Measurements from ENCODE around the gene DUSP11.
"Not testable (repeated sequence)": the region's sequence is repeated elsewhere in the genome, so short reads cannot be mapped to it uniquely, and the experiment has no call there.

The DUSP11 gene

DNA sequence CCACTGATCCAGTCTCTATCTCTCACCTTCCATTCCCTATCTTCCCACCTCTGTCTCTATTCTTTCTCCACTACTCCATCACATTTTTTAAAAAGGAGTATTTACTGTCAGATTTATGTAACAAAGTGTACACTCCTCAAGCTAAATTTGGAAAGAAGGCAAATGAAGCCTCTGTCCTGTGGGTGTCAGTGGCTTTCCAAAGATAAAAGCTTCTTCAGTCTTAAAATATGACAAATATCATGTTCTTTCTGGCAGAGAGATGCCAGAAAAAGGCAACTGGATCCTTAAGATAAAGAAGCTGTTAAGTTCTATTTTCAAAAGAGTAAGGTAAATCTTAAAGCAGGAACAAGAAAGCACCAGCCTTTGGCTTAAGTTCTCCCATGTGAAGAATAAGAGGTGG lies 7.1 kb downstream of the DUSP11 start:
- DNase-seq (ENCODE audit: low read depth): no peak

DNA sequence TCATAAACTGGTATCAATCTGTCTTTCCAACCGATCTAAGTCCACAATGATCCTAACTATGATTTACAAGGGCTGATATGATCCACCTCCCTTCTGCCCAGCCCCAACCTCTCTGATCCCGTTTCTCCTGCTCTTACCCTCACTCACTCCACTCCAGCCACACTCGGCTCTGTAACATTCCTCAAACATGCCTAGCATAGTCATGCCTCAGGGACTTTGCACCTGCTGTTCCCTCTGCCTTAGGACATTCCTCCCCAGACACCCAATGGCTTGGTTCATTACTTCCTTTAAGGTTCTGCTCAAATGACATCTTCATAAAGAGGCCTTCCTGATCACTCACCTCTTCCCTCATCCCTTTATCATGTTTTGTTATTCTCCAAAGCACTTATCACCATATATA lies 9.2 kb downstream of the DUSP11 start:
- no peak for DNase-seq (ENCODE audit: low read depth)

DNA sequence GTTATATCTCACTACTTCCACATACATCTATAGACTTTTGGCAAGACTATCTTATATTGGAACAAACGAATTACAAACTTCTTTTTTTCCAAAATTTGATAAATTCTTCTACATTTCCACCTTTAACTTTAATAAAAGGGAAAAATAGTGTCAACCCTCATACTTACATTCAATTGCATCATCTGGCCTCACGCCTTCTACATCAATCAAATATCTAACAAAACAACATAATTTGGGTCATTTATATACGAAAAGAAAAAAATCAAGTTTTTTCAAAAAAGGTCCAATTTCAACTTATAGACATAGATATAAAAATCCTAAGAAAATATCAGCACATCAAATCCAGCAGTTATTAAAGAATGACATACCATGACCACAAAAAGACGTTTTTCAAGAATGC lies 12.9 kb downstream of the DUSP11 start:
- no peak for DNase-seq (ENCODE audit: low read depth)

DNA sequence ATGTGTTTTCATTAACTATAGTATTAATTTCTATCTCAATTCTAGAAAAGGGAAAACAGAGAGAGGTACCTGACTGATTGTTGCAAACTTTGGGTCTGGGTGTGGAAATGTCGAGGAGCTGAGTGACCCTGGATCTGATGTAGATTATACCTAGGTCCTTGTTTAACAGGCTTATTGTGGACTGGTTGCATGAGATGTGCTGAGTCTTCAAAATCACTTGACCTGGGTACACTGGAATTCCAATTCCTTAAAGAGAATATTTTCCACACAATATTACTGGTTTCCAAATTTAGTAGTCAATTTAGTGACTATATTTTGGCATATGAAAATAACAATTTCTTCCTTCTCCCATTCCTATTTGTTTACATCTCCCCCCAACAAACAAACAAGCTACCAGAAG lies 13.6 kb downstream of the DUSP11 start:
- DNase-seq (ENCODE audit: low read depth): no peak

DNA sequence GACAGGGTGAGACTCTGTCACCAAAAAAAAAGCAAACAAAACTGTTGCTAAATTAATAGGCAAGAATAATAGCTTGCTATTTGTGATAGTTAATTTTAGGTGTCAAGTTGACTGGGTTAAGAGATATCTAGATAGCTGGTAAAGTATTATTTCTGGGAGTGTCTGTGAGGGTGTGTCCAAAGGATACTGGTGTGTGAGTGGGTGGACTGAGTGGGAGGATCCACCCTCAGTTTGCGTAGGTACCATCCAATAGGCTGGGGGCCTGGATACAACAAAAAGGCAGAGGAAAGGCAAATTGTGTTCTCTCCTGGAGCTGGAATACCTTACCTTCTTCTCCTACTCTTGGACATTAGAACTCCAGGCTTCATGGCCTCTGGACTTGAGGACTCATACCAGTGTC lies 15.0 kb downstream of the DUSP11 start:
- no peak for DNase-seq (ENCODE audit: low read depth)

DNA sequence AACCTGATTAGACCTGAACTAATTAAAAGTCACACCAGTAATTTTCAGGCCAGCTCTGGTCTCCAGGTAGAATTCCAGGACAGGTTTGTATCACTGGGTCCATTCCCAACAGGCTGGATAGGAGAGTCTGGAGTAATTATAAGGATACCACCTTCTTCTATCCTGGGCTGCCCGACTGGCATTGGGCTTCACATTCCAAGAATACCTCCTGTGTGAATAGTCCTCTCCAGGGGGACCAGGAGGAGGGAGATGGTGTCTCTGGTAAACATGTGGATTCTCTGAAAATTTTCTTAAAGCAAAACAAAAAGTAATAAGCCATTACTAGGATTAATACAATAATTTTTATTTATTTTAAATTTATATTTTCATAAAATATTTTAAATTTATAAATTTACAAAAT lies 17.3 kb downstream of the DUSP11 start:
- no peak for DNase-seq (ENCODE audit: low read depth)

GRCh38 chr2:73759904-73760303 lies 20.0 kb downstream of the DUSP11 start:
- no peak for DNase-seq (ENCODE audit: low read depth)

DNA sequence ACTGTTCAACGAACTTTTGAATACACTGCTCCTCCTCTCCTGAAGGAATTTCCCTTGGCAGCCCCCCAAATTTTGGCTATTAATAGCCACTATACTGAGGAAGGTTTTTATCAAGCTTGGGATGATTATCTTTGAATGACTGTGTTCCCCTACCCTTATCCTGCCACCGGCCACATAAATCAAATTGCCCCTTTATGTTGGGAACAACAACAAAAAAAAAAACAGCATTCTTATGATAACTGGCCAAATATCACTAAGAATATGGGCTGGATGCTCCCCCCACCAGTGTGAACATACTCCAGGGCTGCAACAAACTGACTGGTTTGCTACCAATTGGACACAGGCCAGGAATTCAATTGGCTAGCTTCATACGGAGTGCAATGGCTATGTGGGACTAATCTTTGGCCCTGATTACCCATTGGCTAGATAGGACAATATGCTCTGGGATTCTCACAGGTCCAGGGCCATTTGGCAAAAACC lies 20.6 kb downstream of the DUSP11 start:
- DNase-seq (ENCODE audit: low read depth): peak; percentile 16

- DNase-seq (ENCODE audit: low read depth): not testable (repeated sequence)
These were observed 25.6 kb downstream of the DUSP11 start for GRCh38 chr2:73754332-73754731.

DNA sequence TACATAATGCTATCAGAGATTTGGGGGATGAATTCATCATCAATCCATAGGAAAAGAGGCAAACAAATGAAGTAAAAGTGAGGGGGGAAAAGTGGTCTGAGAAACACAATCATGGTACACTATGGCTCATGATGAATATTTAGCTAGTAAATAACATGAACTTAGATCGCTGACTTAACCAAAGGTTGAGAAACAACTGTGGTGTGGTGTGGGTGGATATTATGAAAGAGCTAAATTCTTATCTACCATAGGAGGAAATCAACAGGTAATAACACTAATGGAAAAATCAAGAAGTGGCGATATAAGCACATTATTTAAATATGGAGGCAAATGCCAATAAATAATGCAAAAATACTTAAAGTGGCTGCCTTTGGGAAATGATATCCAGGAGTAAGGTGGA lies 30.6 kb downstream of the DUSP11 start:
- DNase-seq (ENCODE audit: low read depth): no peak

GRCh38 chr2:73746877-73747208 lies 33.1 kb downstream of the DUSP11 start:
- no peak for DNase-seq (ENCODE audit: low read depth)

GRCh38 chr2:73746015-73746876 lies 33.7 kb downstream of the DUSP11 start:
- DNase-seq (ENCODE audit: low read depth): no peak

DNA sequence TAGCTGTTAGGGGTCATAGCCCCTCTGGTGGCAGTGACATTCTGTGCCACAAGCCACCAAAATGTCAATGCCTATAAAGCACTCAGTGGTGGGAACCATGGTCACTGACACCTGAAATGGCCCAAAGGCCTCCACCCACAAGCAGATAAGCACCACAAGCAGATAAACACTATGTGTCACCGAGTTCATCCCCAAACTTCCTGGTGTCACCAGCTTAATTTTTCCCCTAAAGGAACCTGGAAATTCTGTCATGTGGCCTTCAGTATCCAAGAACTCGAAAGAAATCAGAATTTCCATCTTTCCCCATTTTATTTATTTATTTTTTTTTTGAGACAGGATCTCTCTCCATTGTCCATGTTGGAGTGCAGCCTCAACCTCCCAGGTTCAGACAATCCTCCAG lies 39.1 kb downstream of the DUSP11 start:
- DNase-seq (ENCODE audit: low read depth): no peak

- no peak for DNase-seq (ENCODE audit: low read depth)
These were observed 40.8 kb downstream of the DUSP11 start for GRCh38 chr2:73739101-73739500.

DNA sequence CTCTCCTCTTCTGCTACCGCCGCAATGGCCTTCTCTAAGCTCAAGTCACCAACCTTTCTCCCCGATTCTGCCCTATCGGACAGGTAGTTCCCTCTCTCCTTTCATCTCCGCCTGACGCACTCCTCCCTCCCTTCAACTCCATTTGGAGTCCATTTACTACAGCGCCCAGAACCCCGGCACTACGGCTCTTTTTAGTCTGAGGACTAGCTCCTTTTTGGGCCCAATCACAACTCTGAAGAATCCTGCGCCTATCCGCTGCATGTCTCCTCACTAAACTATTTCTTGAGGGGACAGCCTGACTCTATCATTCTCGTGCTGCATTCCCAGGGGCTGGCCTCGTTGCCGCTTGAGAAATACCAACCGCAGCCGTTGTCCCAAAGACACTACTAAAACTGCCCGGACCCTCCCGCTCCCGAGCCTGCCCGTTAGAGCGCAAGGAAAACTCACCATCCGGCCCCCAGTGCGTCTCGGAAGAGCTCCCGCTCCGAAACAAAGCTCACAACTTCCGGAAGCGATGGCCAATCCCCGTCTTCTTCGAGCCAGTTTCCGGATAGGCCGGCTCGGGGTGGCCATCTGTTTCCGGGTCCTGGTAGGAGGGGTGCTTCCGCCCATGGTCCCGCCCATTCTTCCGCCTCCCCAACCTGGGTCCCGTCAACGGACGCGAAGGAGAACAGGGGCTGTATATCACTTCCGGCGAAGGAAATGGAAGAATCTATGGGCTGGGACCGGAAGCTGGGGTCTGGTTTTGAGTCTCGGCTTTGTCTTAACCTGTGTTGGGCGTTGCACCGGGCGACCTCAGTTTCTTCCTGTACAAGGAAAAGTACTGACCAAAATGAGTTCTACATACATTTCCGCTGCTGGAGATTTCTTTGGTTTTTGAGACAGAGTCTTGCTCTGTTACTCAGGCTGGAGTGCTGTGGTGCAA lies 42.8 kb downstream of the DUSP11 start, which contains the start of gene TPRKB:
Gene TPRKB (minus strand): TSS at position 491 of the 925 bp plus-strand sequence. CDS start 2,776 bp downstream, outside the sequence.
- peak; percentile 89 for DNase-seq (ENCODE audit: low read depth)

- DNase-seq (ENCODE audit: low read depth): no peak
These were observed 43.5 kb downstream of the DUSP11 start for GRCh38 chr2:73736378-73736777.

GRCh38 chr2:73730810-73731209 lies 49.1 kb downstream of the DUSP11 start:
- DNase-seq (ENCODE audit: low read depth): no peak

- no peak for DNase-seq (ENCODE audit: low read depth)
These were observed 51.2 kb downstream of the DUSP11 start for GRCh38 chr2:73728711-73729110.

DNA sequence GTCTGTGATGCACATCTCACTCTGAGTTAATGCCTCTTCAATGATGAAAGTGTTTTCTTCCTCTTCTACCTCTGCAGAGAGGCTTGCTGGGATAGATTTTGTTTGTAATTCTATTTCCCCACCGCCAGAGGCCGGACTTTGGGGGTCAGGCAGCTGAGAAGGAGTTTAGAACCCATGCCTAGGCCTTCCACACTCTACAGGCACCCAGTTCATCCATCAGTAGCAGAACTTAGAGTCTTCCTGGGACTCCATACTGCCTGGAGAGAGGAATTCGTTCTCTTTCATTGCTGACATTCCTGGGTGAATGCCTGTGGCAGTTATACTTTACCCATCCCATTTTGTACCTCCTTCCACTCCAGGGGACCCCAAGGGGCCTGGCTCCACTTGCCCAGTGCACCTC lies 51.9 kb downstream of the DUSP11 start:
- DNase-seq (ENCODE audit: low read depth): no peak

DNA sequence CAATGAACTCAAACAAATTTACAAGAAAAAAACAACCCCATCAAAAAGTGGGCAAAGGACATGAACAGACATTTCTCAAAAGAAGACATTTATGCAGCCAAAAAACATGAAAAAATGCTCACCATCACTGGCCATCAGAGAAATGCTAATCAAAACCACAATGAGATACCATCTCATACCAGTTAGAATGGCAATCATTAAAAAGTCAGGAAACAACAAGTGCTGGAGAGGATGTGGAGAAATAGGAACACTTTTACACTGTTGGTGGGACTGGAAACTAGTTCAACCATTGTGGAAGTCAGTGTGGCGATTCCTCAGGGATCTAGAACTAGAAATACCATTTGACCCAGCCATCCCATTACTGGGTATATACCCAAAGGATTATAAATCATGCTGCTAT lies 53.2 kb downstream of the DUSP11 start:
- DNase-seq (ENCODE audit: low read depth): not testable (repeated sequence)

DNA sequence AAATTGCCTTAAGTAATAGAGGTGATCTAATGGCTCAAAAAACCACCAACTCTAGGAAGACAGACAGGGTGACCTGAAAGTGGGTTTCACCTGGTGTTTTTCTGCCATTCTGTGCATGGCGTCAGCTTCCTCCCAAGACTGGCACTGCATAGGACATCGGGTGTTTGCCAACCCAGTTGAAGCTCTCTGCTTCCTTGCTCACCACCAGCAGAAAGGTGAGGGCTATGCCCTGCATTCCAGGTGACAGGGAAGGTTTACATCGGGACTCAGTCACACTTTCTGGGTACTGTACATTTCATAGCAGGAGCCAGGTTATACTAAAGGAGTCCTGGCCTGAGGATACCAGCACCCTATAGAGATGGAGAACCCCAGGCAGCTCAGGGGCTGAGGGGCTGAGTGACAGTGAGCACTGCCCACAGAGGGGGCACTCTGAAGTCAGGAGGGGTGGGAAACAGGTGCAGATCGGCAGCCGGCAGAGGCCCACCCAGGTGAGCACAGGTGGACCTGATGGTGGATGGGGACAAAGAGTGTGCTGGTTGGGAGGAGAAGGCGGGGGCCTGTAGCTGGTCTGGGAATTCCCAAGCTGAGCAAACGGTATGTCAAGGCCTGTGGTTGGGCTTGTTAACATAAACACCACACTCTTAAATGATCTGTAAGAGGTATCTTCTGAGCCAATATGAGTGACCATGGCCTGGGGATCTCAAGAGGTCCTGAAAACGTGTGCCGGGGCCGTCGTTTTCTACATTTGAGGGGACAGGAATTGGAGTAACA lies 60.9 kb downstream of the DUSP11 start:
- no peak for DNase-seq (ENCODE audit: low read depth)

GRCh38 chr2:73718421-73718820 lies 61.5 kb downstream of the DUSP11 start:
- DNase-seq (ENCODE audit: low read depth): no peak
